Fibroblast of the conjunctiva (primary cell): ENCODE measurements around the gene THEM5.

ENCODE experiments used
- DNase-seq: peaks from one replicate; pipeline ENCODE4 v3.0.0-alpha.2; 2010; ENCODE audit warnings: low read depth

Gene THEM5

GRCh38 chr1:151800830-151801229 is 52.7 kb downstream of the THEM5 start:
- no peak for DNase-seq

GRCh38 chr1:151799179-151800022 is 54.1 kb downstream of the THEM5 start:
- DNase-seq, result no peak

GRCh38 chr1:151798571-151798970 is 54.9 kb downstream of the THEM5 start:
- no peak for DNase-seq
